ENCODE data around the gene PATE3. TPM values are rescaled to one million over a fixed set of nuclear protein-coding genes. Genes with fewer than 3 reads are reported as not detected.

The PATE3 gene, protein sequence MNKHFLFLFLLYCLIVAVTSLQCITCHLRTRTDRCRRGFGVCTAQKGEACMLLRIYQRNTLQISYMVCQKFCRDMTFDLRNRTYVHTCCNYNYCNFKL
- total RNA-seq, result not detected
- not detected for polyA plus RNA-seq

GRCh38 chr11:125787827-125788226, at the start of gene PATE3:
TSS of gene PATE3 (plus strand) at chr11:125788127. CDS start at chr11:125788152, 25 bp downstream.
- Mint-ChIP-seq H3K27ac (no peak within 1 kb of the TSS), H3K4me3 (no peak within 1 kb of the TSS), H3K9me3 (peaks cover 0 to 9% (median 3%) of the 10 kb centered on the region in 5 donors), H3K27me3 (peaks cover 0 to 4% of the 10 kb centered on the region in 2 donors), H3K36me3 (no peaks in the 10 kb centered on the region), H3K4me1 (no peaks in the 10 kb centered on the region)
- no peaks in the 10 kb centered on the region for H3K36me3 ChIP-seq (ENCODE audit: insufficient read depth, low read length)
- no peaks in the 10 kb centered on the region for H3K27me3 ChIP-seq (ENCODE audit: insufficient read depth, low read length, poor library complexity, severe bottlenecking)
- DNase-seq, result no peak
- no peak within 1 kb of the TSS for H3K4me3 ChIP-seq (ENCODE audit: low read length)
- CTCF ChIA-PET, result no interaction called here
- H3K27ac ChIP-seq (ENCODE audit: low read depth, low read length), result no peak within 1 kb of the TSS
- H3K9me3 ChIP-seq (ENCODE audit: low read length), result no peaks in the 10 kb centered on the region
- no peaks in the 10 kb centered on the region for H3K4me1 ChIP-seq (ENCODE audit: insufficient read depth, low read length)
- POLR2A ChIA-PET, result no interaction called here

GRCh38 chr11:125740617-125741016, 47.3 kb upstream of the PATE3 start:
- CTCF ChIA-PET, result no interaction called here

DNA sequence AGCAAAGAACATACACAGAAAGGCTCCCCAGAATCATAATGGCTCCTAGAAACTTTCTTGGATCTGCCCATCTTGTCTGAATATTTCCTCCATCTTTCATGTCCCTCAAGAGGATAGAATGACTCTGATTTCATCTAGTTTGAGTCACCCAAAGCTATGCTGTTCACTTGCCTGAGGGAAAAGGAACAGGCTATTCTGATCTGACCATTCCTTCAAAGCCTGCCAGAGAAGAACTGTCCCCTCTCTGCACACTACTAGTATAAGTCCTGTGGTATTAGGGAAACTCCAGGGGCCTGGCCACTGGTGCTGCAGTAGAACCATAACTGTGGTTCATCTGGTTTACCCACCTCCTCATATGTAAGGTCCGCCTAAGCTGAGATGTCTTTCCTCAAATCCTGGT, 44.2 kb upstream of the PATE3 start:
- no peaks in the 10 kb centered on the region for H3K4me1 ChIP-seq (ENCODE audit: insufficient read depth, low read length)
- Mint-ChIP-seq H3K27me3 (peaks cover 3 to 4% of the 10 kb centered on the region in 2 donors), H3K4me3 (no peak overlapping the region), H3K4me1 (no peaks in the 10 kb centered on the region), H3K9me3 (no peaks in the 10 kb centered on the region), H3K27ac (no peak overlapping the region), H3K36me3 (no peaks in the 10 kb centered on the region)
- H3K9me3 ChIP-seq (ENCODE audit: low read length), result no peaks in the 10 kb centered on the region
- no peak overlapping the region for H3K4me3 ChIP-seq (ENCODE audit: low read length)
- H3K27ac ChIP-seq (ENCODE audit: low read depth, low read length), result no peak overlapping the region
- ChIA-PET POLR2A (no interaction called here), CTCF (no interaction called here)
- no peaks in the 10 kb centered on the region for H3K27me3 ChIP-seq (ENCODE audit: insufficient read depth, low read length, poor library complexity, severe bottlenecking)
- no peak for DNase-seq
- H3K36me3 ChIP-seq (ENCODE audit: insufficient read depth, low read length), result no peaks in the 10 kb centered on the region

More at GRCh38 chr11:125740617-125741016, 47.3 kb upstream of the PATE3 start:
- Histone ChIP-seq H3K36me3 (ENCODE audit: insufficient read depth, low read length) (no peaks in the 10 kb centered on the region), H3K4me3 (ENCODE audit: low read length) (no peak overlapping the region), H3K4me1 (ENCODE audit: insufficient read depth, low read length) (no peaks in the 10 kb centered on the region), H3K27me3 (ENCODE audit: insufficient read depth, low read length, poor library complexity, severe bottlenecking) (no peaks in the 10 kb centered on the region), H3K9me3 (ENCODE audit: low read length) (no peaks in the 10 kb centered on the region), H3K27ac (ENCODE audit: low read depth, low read length) (no peak overlapping the region)
- DNase-seq, result no peak
- H3K27ac Mint-ChIP-seq, result no peak overlapping the region
- peaks cover 8 to 18% (median 12%) of the 10 kb centered on the region in 5 donors for H3K9me3 Mint-ChIP-seq
- H3K4me1 Mint-ChIP-seq, result no peaks in the 10 kb centered on the region
- no peaks in the 10 kb centered on the region for H3K36me3 Mint-ChIP-seq
- peaks cover 7 to 9% of the 10 kb centered on the region in 2 donors for H3K27me3 Mint-ChIP-seq
- no peak overlapping the region for H3K4me3 Mint-ChIP-seq
- POLR2A ChIA-PET, result no interaction called here

GRCh38 chr11:125745979-125746378, 41.9 kb upstream of the PATE3 start, which contains the start of gene PATE1:
TSS of gene PATE1 (plus strand) at chr11:125746279. CDS start at chr11:125746305, 26 bp downstream.
- Histone ChIP-seq H3K4me1 (ENCODE audit: insufficient read depth, low read length) (no peaks in the 10 kb centered on the region), H3K9me3 (ENCODE audit: low read length) (no peaks in the 10 kb centered on the region), H3K36me3 (ENCODE audit: insufficient read depth, low read length) (no peaks in the 10 kb centered on the region), H3K27ac (ENCODE audit: low read depth, low read length) (no peak within 1 kb of the TSS), H3K4me3 (ENCODE audit: low read length) (no peak within 1 kb of the TSS), H3K27me3 (ENCODE audit: insufficient read depth, low read length, poor library complexity, severe bottlenecking) (no peaks in the 10 kb centered on the region)
- no peak for DNase-seq
- Mint-ChIP-seq H3K27ac (no peak within 1 kb of the TSS), H3K36me3 (no peaks in the 10 kb centered on the region), H3K27me3 (peaks cover 3 to 9% of the 10 kb centered on the region in 2 donors), H3K4me1 (no peaks in the 10 kb centered on the region), H3K4me3 (no peak within 1 kb of the TSS), H3K9me3 (no peaks in the 10 kb centered on the region)
- ChIA-PET CTCF (no interaction called here), POLR2A (no interaction called here)

DNA sequence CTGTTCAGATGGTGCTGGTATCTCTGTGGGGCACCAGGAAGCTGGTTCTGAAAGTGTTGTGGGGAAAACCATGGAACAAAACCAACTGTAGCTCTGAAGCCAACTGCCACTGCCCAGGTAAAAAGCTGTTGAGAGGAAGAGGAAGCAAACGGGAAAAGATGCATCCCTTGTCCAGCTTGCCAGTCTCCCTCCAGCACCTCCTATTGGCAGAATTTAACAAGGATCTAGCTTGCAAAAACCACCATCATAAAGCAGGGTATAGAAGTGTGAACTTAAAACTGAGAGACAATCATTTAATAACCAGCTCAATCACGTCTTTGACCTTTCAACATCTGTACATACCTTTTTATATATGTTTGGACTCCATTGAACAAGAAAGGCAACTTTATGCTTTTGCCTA, 37.3 kb upstream of the PATE3 start:
- Histone ChIP-seq H3K27ac (ENCODE audit: low read depth, low read length) (no peak overlapping the region), H3K27me3 (ENCODE audit: insufficient read depth, low read length, poor library complexity, severe bottlenecking) (no peaks in the 10 kb centered on the region), H3K4me1 (ENCODE audit: insufficient read depth, low read length) (no peaks in the 10 kb centered on the region), H3K4me3 (ENCODE audit: low read length) (no peak overlapping the region), H3K36me3 (ENCODE audit: insufficient read depth, low read length) (no peaks in the 10 kb centered on the region), H3K9me3 (ENCODE audit: low read length) (no peaks in the 10 kb centered on the region)
- ChIA-PET POLR2A (no interaction called here), CTCF (no interaction called here)
- no peak overlapping the region for H3K4me3 Mint-ChIP-seq
- DNase-seq, result no peak
- no peaks in the 10 kb centered on the region for H3K4me1 Mint-ChIP-seq
- peaks cover 0 to 17% of the 10 kb centered on the region in 2 donors for H3K27me3 Mint-ChIP-seq
- no peaks in the 10 kb centered on the region for H3K36me3 Mint-ChIP-seq
- H3K27ac Mint-ChIP-seq, result no peak overlapping the region
- H3K9me3 Mint-ChIP-seq, result no peaks in the 10 kb centered on the region

DNA sequence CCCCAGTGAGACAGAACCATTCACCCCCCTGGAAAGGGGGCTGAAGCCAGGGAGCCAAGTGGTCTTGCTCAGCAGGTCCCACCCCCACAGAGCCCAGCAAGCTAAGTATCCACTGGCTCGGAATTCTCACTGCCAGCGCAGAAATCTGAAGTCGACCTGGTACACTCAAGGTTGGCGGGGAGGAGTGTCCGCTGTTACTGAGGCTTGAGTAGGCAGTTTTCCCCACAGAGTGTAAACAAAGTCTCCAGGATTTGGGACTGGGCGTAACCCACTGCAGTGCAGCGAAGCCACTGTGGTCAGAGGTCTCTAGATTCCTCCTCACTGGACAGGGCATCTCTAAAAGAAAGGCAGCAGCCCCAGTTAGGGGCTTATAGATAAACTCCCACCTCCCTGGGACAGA, 31.9 kb upstream of the PATE3 start:
- DNase-seq, result no peak
- Histone ChIP-seq H3K36me3 (ENCODE audit: insufficient read depth, low read length) (no peaks in the 10 kb centered on the region), H3K27ac (ENCODE audit: low read depth, low read length) (no peak overlapping the region), H3K27me3 (ENCODE audit: insufficient read depth, low read length, poor library complexity, severe bottlenecking) (no peaks in the 10 kb centered on the region), H3K4me1 (ENCODE audit: insufficient read depth, low read length) (no peaks in the 10 kb centered on the region), H3K9me3 (ENCODE audit: low read length) (no peaks in the 10 kb centered on the region), H3K4me3 (ENCODE audit: low read length) (no peak overlapping the region)
- no peaks in the 10 kb centered on the region for H3K36me3 Mint-ChIP-seq
- no peak overlapping the region for H3K27ac Mint-ChIP-seq
- no peak overlapping the region for H3K4me3 Mint-ChIP-seq
- no peaks in the 10 kb centered on the region for H3K4me1 Mint-ChIP-seq
- ChIA-PET POLR2A (no interaction called here), CTCF (no interaction called here)
- H3K9me3 Mint-ChIP-seq, result peaks cover 0 to 14% (median 8%) of the 10 kb centered on the region in 5 donors
- peaks cover 5 to 20% of the 10 kb centered on the region in 2 donors for H3K27me3 Mint-ChIP-seq

DNA sequence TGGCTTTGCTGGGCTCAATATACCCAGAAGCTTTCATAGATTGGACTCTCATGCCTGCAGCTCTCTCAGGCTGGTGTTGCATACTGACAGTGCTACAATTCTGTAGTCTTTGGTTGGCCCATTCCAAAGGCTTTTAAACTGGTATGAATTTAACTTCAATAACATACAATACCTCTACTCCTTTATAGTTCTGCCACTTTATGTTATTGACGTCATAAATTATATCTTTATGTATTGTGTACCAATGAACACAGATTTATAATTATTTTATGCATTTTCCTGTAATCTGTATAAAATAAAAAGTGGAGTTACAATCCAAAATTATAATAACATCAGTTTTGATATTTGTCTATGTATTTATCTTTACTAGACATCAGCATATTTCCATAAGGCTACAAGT, 25.5 kb upstream of the PATE3 start:
- no peaks in the 10 kb centered on the region for H3K4me1 Mint-ChIP-seq
- no peaks in the 10 kb centered on the region for H3K36me3 Mint-ChIP-seq
- no peak overlapping the region for H3K4me3 Mint-ChIP-seq
- POLR2A ChIA-PET, result no interaction called here
- Histone ChIP-seq H3K36me3 (ENCODE audit: insufficient read depth, low read length) (no peaks in the 10 kb centered on the region), H3K27ac (ENCODE audit: low read depth, low read length) (no peak overlapping the region), H3K4me3 (ENCODE audit: low read length) (no peak overlapping the region), H3K27me3 (ENCODE audit: insufficient read depth, low read length, poor library complexity, severe bottlenecking) (no peaks in the 10 kb centered on the region), H3K4me1 (ENCODE audit: insufficient read depth, low read length) (no peaks in the 10 kb centered on the region), H3K9me3 (ENCODE audit: low read length) (no peaks in the 10 kb centered on the region)
- CTCF ChIA-PET, result no interaction called here
- peaks cover 17 to 29% of the 10 kb centered on the region in 2 donors for H3K27me3 Mint-ChIP-seq
- no peak for DNase-seq
- H3K9me3 Mint-ChIP-seq, result peaks cover 0 to 14% (median 8%) of the 10 kb centered on the region in 5 donors
- no peak overlapping the region for H3K27ac Mint-ChIP-seq

DNA sequence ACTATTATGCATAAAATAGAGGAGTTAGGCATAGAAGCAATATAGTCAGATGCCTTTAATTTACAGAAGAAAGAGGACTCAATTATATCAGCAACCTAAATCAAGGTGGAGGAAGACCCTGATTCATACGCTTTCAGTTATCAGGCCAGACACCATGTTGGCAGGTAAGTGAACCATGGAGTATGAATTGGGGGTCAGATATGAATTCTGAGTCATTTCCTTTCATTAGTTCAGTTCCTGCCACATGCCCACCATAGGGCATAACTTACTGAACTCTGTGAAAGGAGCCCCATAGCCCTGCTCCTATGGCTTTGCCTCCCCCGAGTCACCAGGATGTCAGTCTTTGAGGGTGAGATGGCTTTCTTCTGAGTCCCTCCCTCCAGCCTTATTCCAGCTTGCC, 24.4 kb upstream of the PATE3 start:
- Histone ChIP-seq H3K36me3 (ENCODE audit: insufficient read depth, low read length) (no peaks in the 10 kb centered on the region), H3K27me3 (ENCODE audit: insufficient read depth, low read length, poor library complexity, severe bottlenecking) (no peaks in the 10 kb centered on the region), H3K27ac (ENCODE audit: low read depth, low read length) (no peak overlapping the region), H3K4me3 (ENCODE audit: low read length) (no peak overlapping the region), H3K9me3 (ENCODE audit: low read length) (no peaks in the 10 kb centered on the region), H3K4me1 (ENCODE audit: insufficient read depth, low read length) (no peaks in the 10 kb centered on the region)
- POLR2A ChIA-PET, result no interaction called here
- H3K27ac Mint-ChIP-seq, result no peak overlapping the region
- no peak for DNase-seq
- no peak overlapping the region for H3K4me3 Mint-ChIP-seq
- peaks cover 17 to 32% of the 10 kb centered on the region in 2 donors for H3K27me3 Mint-ChIP-seq
- peaks cover 0 to 8% (median 5%) of the 10 kb centered on the region in 5 donors for H3K9me3 Mint-ChIP-seq
- no peaks in the 10 kb centered on the region for H3K4me1 Mint-ChIP-seq
- no peaks in the 10 kb centered on the region for H3K36me3 Mint-ChIP-seq
- CTCF ChIA-PET, result no interaction called here

GRCh38 chr11:125766251-125766650, 21.7 kb upstream of the PATE3 start:
- CTCF ChIA-PET, result no interaction called here
- H3K4me3 ChIP-seq (ENCODE audit: low read length), result no peak overlapping the region
- no peak for DNase-seq
- Mint-ChIP-seq H3K36me3 (no peaks in the 10 kb centered on the region), H3K4me1 (no peaks in the 10 kb centered on the region), H3K4me3 (no peak overlapping the region), H3K27ac (no peak overlapping the region), H3K27me3 (peaks cover 17 to 37% of the 10 kb centered on the region in 2 donors), H3K9me3 (no peaks in the 10 kb centered on the region)
- no peaks in the 10 kb centered on the region for H3K27me3 ChIP-seq (ENCODE audit: insufficient read depth, low read length, poor library complexity, severe bottlenecking)
- H3K27ac ChIP-seq (ENCODE audit: low read depth, low read length), result no peak overlapping the region
- H3K36me3 ChIP-seq (ENCODE audit: insufficient read depth, low read length), result no peaks in the 10 kb centered on the region
- H3K4me1 ChIP-seq (ENCODE audit: insufficient read depth, low read length), result no peaks in the 10 kb centered on the region
- no peaks in the 10 kb centered on the region for H3K9me3 ChIP-seq (ENCODE audit: low read length)
- POLR2A ChIA-PET, result no interaction called here
